GM10266 (cell line): Measurements from ENCODE around the gene KRT75.

ENCODE experiments used
- DNase-seq: peaks from one replicate; pipeline ENCODE4 v3.0.0; 2012; ENCODE audit errors: extremely low spot score
- TF ChIP-seq, protein P1 (sequence below): IDR thresholded peaks from 2 replicates; pipeline ENCODE4 v1.5.1; 2012; ENCODE audit warnings: mild to moderate bottlenecking, low read depth; ENCODE audit not compliant: control insufficient read depth, insufficient read depth; ENCODE audit errors: missing control alignments

KRT75 gene

DNA sequence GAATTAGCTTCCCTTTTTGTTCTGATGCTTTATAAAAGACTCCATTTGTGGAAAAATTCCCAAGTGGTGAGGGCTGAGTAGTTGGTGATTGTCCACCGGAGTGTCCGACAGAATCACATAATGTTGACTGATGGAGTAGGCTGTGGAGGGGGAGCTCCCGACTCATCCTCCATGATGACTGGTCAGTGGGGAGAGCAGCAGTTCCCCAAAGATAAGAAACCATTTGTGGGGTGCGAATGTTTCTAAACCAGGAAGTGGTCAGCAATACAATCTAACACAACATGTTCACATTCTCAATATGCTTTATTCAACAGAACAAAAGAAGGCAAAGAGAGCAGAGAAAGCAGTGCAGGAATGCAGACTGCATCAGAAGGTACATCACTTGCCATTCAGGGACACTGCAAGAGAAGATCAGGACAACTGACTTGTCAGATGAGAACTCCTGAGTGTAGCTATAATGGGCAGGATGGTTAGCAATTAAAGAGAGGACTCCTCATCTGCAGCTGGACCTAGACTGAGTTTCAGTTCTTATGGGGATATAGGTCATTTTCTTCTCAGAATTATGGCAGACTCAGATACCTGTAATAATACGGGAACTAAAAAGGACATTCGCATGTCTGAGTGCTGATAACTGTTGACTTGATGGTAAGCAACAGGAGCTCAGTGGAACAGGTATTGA is 12.3 kb upstream of the KRT75 start:
- no peak for DNase-seq
- TF ChIP-seq, protein P1, sequence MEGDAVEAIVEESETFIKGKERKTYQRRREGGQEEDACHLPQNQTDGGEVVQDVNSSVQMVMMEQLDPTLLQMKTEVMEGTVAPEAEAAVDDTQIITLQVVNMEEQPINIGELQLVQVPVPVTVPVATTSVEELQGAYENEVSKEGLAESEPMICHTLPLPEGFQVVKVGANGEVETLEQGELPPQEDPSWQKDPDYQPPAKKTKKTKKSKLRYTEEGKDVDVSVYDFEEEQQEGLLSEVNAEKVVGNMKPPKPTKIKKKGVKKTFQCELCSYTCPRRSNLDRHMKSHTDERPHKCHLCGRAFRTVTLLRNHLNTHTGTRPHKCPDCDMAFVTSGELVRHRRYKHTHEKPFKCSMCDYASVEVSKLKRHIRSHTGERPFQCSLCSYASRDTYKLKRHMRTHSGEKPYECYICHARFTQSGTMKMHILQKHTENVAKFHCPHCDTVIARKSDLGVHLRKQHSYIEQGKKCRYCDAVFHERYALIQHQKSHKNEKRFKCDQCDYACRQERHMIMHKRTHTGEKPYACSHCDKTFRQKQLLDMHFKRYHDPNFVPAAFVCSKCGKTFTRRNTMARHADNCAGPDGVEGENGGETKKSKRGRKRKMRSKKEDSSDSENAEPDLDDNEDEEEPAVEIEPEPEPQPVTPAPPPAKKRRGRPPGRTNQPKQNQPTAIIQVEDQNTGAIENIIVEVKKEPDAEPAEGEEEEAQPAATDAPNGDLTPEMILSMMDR, result no peak

DNA sequence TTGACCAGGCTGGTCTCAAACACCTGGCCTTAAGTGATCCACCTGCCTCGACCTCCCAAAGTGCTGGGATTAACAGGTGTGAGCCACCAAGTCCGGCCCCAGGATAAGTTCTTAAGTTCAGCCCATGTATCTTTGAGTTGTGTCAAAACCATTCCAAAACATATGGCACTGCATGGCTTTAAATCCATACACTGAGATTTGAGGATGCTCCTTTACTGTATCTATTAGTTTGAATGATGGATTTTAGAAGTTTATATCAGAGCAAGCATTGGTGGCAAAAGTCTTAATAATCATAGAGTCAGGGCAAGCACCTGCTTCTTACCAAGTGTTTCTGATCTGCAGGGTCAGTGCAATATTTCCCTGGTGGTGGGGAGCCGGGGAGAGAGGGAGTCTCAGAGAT is 11.7 kb upstream of the KRT75 start:
- DNase-seq, result no peak
- TF ChIP-seq, protein P1, result no peak

- no peak for DNase-seq
- TF ChIP-seq, protein P1, result no peak
Measured at GRCh38 chr12:52444647-52445595, 10.8 kb upstream of the KRT75 start.

DNA sequence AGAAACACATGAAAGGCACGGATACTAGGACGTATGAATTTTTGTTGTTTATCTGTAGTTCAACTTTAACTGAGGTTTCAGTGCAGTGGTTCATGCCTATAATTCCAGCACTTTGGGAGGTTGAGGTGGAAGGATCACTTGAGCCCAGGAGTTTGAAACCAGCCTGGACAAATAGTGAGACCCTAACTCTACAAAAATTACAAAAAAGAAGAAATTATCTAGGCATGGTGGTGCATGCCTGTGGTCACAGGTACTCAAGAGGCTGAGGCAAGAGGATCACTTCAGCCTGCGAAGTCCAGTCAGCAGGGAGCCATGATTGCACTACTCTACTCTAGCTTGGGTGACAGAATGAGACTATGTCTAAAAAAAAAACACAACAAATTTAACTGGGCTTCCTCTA is 9.8 kb upstream of the KRT75 start:
- no peak for DNase-seq
- TF ChIP-seq, protein P1, result no peak

DNA sequence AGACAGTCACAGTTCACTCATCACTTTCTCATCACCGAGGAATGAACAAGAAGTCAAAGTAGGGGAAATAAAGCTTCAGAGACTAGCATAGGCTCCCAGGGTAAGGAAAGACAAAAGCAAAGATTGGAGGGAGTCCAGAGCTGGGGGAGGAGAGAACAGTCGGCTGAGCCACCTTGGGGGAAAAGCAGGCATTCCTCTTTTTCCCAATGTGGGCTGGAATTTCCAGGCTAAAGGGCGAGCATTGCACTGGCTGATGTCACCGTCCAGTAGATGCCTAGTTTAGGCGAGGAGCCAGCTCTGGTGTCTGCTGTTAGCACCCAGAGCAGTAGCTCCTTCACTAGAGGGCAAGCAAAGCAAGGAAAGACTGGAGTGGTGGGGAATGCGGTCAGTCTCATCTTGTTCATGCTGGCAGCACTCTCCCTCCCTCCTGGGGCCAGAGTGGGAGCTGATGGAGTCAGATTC is 8.5 kb upstream of the KRT75 start:
- no peak for DNase-seq
- TF ChIP-seq, protein P1, result no peak

DNA sequence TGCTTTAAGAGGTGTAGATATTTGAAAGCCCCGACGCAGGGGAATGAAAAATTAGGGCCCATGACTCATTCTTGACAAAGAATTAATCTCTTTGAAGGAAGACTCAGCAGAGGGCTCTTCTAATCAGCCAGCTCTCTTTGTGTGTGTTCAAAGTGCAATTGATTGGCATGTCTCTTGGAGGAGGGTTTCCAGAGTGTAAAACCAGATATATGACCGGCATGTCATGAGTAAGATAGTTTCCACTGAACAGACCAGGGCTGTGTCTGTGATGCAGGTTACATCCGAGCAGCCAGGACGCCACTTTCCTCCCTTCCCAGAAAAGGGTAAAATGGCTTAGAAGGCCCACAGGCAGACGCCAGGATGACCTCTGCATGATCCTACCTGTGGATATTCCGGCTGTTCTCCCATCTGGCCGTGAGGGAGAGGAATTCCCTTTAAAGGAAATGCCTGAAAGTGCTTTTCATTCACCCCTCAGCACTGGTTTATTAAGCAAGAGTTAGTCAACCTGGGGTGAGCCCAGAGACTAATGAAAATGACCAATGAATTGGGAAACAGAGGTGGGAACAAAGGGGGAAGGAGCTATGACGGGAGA is 7.2 kb upstream of the KRT75 start:
- no peak for DNase-seq
- TF ChIP-seq, protein P1, result no peak
